ENCODE data around the gene LRMDA. TPM values are rescaled to one million over a fixed set of nuclear protein-coding genes. Genes with fewer than 3 reads are reported as not detected.

The LRMDA gene
- total RNA-seq, 1 experiment from 2014 or later, result not detected

DNA sequence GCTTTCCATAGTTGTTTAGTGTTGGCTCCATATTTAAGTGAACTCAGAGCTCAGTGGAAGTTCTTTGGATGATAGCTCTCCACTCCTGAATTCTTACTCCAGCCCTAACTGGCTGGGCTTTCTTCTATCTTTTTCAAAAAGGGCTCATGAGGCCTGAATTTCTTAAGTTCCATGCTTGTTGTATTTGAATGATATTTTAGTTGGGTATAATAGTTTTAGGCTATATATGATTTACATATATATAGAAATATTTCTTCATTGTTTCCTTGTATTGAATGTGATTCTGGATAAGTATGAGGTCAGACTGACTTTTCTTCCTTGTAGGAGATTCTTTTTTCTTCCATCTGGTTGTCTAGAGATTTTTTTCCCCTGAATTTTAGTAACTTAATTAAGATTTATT is 843.5 kb downstream of the LRMDA start:
- intact Hi-C loops (cut with micrococcal nuclease; ENCODE audit: unreplicated experiment), result no loop called here
- Histone ChIP-seq H3K9me3 (ENCODE audit: low read depth, low read length, poor library complexity, severe bottlenecking) (peaks cover 7% of the 10 kb centered on the region), H3K4me3 (ENCODE audit: low read depth, low read length, poor library complexity, severe bottlenecking) (no peak overlapping the region), H3K36me3 (ENCODE audit: insufficient read depth, low read length, poor library complexity, severe bottlenecking) (no peaks in the 10 kb centered on the region), H3K27me3 (replicated peaks; ENCODE audit: insufficient read depth, low read depth, low read length, poor library complexity) (no peaks in the 10 kb centered on the region), H3K4me1 (ENCODE audit: insufficient read depth, low read length, poor library complexity, severe bottlenecking) (no peaks in the 10 kb centered on the region), H3K27ac (ENCODE audit: low read depth, low read length, poor library complexity, severe bottlenecking) (no peak overlapping the region)
- TF ChIP-seq, protein P1, sequence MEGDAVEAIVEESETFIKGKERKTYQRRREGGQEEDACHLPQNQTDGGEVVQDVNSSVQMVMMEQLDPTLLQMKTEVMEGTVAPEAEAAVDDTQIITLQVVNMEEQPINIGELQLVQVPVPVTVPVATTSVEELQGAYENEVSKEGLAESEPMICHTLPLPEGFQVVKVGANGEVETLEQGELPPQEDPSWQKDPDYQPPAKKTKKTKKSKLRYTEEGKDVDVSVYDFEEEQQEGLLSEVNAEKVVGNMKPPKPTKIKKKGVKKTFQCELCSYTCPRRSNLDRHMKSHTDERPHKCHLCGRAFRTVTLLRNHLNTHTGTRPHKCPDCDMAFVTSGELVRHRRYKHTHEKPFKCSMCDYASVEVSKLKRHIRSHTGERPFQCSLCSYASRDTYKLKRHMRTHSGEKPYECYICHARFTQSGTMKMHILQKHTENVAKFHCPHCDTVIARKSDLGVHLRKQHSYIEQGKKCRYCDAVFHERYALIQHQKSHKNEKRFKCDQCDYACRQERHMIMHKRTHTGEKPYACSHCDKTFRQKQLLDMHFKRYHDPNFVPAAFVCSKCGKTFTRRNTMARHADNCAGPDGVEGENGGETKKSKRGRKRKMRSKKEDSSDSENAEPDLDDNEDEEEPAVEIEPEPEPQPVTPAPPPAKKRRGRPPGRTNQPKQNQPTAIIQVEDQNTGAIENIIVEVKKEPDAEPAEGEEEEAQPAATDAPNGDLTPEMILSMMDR (conservative IDR thresholded peaks at IDR 0.05; ENCODE audit: low read depth, low read length), result no peak
- POLR2A ChIA-PET (ENCODE audit: low non-redundant PET), result no interaction called here
- BruUV-seq (replicated peaks), result no TSS peak
- CTCF ChIA-PET, result no interaction called here
- DNase-seq (ENCODE audit: low spot score), result no peak

DNA sequence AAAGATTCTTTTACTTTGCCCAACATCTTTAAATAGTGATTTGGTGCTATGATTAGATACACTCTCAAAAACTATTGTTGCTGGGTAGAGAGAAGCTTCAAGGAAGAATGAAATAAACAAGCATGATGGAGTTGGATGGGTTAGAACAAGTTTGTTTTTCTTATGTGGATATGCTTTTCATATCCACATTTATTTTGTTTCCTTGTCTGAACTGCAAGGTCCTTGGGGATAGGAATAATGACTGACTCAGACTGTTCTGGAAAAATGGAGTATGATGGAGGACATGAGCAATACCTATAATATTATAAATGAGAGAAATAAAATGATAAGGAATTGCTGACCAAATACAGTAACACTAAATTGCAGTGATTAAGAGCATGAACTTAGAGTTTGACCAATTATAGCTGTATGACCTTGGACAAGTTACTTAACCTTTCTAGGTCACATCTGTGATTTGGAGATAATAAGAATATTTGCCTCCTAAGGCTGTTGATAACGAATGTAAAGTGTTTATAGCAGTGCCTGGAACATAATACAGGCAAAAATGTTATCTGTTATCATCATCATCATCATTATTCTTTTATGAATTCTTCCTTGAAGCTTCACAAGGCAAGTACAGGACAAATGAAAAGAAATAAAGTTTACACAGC is 847.5 kb downstream of the LRMDA start:
- Histone ChIP-seq H3K27me3 (replicated peaks; ENCODE audit: insufficient read depth, low read depth, low read length, poor library complexity) (no peaks in the 10 kb centered on the region), H3K4me1 (ENCODE audit: insufficient read depth, low read length, poor library complexity, severe bottlenecking) (peaks cover 12% of the 10 kb centered on the region), H3K27ac (ENCODE audit: low read depth, low read length, poor library complexity, severe bottlenecking) (no peak overlapping the region), H3K36me3 (ENCODE audit: insufficient read depth, low read length, poor library complexity, severe bottlenecking) (no peaks in the 10 kb centered on the region), H3K9me3 (ENCODE audit: low read depth, low read length, poor library complexity, severe bottlenecking) (peaks cover 7% of the 10 kb centered on the region), H3K4me3 (ENCODE audit: low read depth, low read length, poor library complexity, severe bottlenecking) (no peak overlapping the region)
- ChIA-PET POLR2A (ENCODE audit: low non-redundant PET) (no interaction called here), CTCF (no interaction called here)
- intact Hi-C loops (cut with micrococcal nuclease; ENCODE audit: unreplicated experiment), result no loop called here
- TF ChIP-seq, protein P1 (conservative IDR thresholded peaks at IDR 0.05; ENCODE audit: low read depth, low read length), result no peak
- no peak for TF ChIP-seq EZH2 (IDR thresholded peaks at IDR 0.05; ENCODE audit: borderline replicate concordance, low read depth, low read length, poor library complexity, severe bottlenecking)
- BruUV-seq (replicated peaks), result no TSS peak
- no peak for DNase-seq (ENCODE audit: low spot score)

DNA sequence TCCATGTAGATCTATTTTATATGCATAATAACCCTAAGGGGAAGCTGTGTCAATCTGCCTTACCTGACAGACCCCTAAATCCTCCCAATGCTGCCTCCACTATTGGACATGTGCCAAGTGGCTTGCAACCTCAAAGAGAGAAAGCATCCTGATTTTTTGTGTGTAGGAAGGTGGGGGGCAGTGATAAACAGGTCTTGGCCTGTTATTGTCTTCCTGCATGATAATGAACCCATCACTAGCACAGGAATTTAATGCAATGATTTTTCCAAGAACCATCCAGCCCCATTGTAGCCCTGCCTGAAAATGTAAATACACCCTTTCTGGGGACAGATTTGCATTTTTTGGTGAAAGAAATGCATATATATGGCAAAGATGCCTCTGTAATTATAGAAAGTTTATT is 850.2 kb downstream of the LRMDA start:
- Histone ChIP-seq H3K9me3 (ENCODE audit: low read depth, low read length, poor library complexity, severe bottlenecking) (no peaks in the 10 kb centered on the region), H3K4me3 (ENCODE audit: low read depth, low read length, poor library complexity, severe bottlenecking) (no peak overlapping the region), H3K4me1 (ENCODE audit: insufficient read depth, low read length, poor library complexity, severe bottlenecking) (peaks cover 12% of the 10 kb centered on the region), H3K27ac (ENCODE audit: low read depth, low read length, poor library complexity, severe bottlenecking) (no peak overlapping the region), H3K36me3 (ENCODE audit: insufficient read depth, low read length, poor library complexity, severe bottlenecking) (no peaks in the 10 kb centered on the region), H3K27me3 (replicated peaks; ENCODE audit: insufficient read depth, low read depth, low read length, poor library complexity) (no peaks in the 10 kb centered on the region)
- TF ChIP-seq EZH2 (IDR thresholded peaks at IDR 0.05; ENCODE audit: borderline replicate concordance, low read depth, low read length, poor library complexity, severe bottlenecking), result no peak
- TF ChIP-seq, protein P1 (conservative IDR thresholded peaks at IDR 0.05; ENCODE audit: low read depth, low read length), result no peak
- intact Hi-C loops (cut with micrococcal nuclease; ENCODE audit: unreplicated experiment), result no loop called here
- ChIA-PET POLR2A (ENCODE audit: low non-redundant PET) (no interaction called here), CTCF (interaction anchor here (0.5 kb wide), 1 partner anchor 381 kb away, joined by 3 read pairs; no protein-coding TSS in a partner anchor)
- DNase-seq (ENCODE audit: low spot score), result no peak
- no TSS peak for BruUV-seq (replicated peaks)
